Thoracic aorta (tissue), 2 donors: ENCODE measurements around the gene GMDS. TPM values are rescaled to one million over a fixed set of nuclear protein-coding genes. Genes with fewer than 3 reads are reported as not detected.

Experiments used
- ATAC-seq: fragments of 150-250 bp; one replicate; pipeline ENCODE4 v1.8.0; 2017; ENCODE audit warnings: low read depth; ENCODE audit not compliant: insufficient number of reproducible peaks, low FRiP score
- DNase-seq: peaks from one replicate; pipeline ENCODE4 v3.0.0-alpha.2; 2020; ENCODE audit warnings: low spot score
- H3K27ac ChIP-seq, 2 donors: fragments of 200-600 bp; sonication (generic); 1 replicate in 1 of 2; 2 replicates in 1 of 2; pipeline ENCODE4 v1.5.1; 2016; ENCODE audit warnings: mild to moderate bottlenecking in 2 of 2, moderate library complexity in 2 of 2
- H3K27me3 ChIP-seq: fragments of 200-600 bp; sonication (generic); replicated peaks from 2 replicates; pipeline ENCODE4 v1.6.0; 2016; ENCODE audit warnings: mild to moderate bottlenecking; ENCODE audit not compliant: insufficient read depth
- H3K36me3 ChIP-seq: fragments of 200-600 bp; sonication (generic); one replicate; pipeline ENCODE4 v1.5.1; 2016
- H3K4me1 ChIP-seq, 2 donors: fragments of 200-600 bp; sonication (generic); 1 replicate in 1 of 2; 2 replicates in 1 of 2; pipeline versions ENCODE4 v1.5.1 to v1.6.0; 2016; ENCODE audit warnings: low read depth in 2 of 2, mild to moderate bottlenecking in 1 of 2; ENCODE audit not compliant: control insufficient read depth in 1 of 2
- H3K4me3 ChIP-seq: fragments of 200-600 bp; sonication (generic); 2 replicates; pipeline ENCODE4 v1.5.1; 2016; ENCODE audit warnings: mild to moderate bottlenecking
- H3K9me3 ChIP-seq: fragments of 200-600 bp; sonication (generic); 2 replicates; pipeline ENCODE4 v1.5.1; 2016
- total RNA-seq, 2 donors: library from RNA; depleted of rRNA; stranded (reverse); fragments of >200 nt; gene quantifications; one replicate each; pipeline versions ENCODE4 v1.1.0 to v1.2.3, GENCODE V29; 2016
- TF ChIP-seq, protein P1 (sequence below): fragments of 200-600 bp; sonication (generic); IDR thresholded peaks from one replicate; pipeline ENCODE4 v1.5.1; 2019; ENCODE audit warnings: antibody characterized with exemption

GMDS gene
- total RNA-seq, 2 donors from 2014 or later, result 87.8 to 87.9 TPM

DNA sequence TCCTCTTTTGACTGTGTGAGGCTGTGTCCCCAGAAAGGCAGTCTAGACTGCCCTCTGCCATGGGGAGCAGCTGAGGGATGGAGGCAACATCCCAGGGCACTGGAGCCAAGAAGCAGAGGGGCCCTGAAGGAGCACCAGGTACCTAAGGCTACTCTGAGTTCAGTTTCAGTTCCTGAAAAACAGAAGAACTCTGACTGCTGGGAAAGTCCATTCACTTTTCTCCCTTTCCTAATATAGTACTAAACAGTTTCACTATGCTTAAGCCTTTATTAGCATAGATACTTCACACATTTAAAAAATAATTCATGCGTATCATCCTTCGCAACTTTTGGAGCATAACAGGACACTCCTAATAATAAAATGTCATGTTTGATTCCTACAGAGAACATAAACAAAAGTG lies 505.7 kb downstream of the GMDS start:
- DNase-seq, result no peak

DNA sequence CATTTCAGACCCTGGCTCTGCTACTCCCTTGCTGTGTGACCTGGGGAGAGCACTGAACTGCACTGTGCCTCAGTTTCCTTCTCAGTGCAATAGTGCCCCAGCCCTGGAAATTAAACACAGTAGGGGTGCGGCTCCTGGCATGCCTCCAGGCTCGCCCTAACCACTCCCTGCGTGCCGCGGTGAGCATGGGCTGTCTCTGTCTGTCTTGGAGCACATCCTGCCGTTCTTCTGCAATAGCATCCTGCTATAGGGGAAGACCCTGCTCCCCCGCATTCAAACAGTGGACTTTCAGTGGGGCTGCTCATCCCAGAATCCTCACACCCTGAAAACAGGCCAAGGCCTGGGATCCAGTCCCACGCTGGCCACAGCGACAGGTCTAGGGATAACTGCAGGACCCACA lies 506.2 kb downstream of the GMDS start:
- Histone ChIP-seq H3K27ac (no peak overlapping the region), H3K9me3 (no peaks in the 10 kb centered on the region), H3K36me3 (no peaks in the 10 kb centered on the region), H3K4me1 (peaks cover 0 to under 1% of the 10 kb centered on the region in 2 donors), H3K4me3 (no peak overlapping the region), H3K27me3 (no peaks in the 10 kb centered on the region)
- TF ChIP-seq, protein P1, sequence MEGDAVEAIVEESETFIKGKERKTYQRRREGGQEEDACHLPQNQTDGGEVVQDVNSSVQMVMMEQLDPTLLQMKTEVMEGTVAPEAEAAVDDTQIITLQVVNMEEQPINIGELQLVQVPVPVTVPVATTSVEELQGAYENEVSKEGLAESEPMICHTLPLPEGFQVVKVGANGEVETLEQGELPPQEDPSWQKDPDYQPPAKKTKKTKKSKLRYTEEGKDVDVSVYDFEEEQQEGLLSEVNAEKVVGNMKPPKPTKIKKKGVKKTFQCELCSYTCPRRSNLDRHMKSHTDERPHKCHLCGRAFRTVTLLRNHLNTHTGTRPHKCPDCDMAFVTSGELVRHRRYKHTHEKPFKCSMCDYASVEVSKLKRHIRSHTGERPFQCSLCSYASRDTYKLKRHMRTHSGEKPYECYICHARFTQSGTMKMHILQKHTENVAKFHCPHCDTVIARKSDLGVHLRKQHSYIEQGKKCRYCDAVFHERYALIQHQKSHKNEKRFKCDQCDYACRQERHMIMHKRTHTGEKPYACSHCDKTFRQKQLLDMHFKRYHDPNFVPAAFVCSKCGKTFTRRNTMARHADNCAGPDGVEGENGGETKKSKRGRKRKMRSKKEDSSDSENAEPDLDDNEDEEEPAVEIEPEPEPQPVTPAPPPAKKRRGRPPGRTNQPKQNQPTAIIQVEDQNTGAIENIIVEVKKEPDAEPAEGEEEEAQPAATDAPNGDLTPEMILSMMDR, result no peak
- DNase-seq, result no peak
- ATAC-seq, result no peak

More for the DNA sequence above, 505.7 kb downstream of the GMDS start:
- Histone ChIP-seq H3K4me1 (peaks cover 0 to 5% of the 10 kb centered on the region in 2 donors), H3K27ac (no peak overlapping the region), H3K4me3 (no peak overlapping the region), H3K9me3 (no peaks in the 10 kb centered on the region), H3K27me3 (no peaks in the 10 kb centered on the region), H3K36me3 (no peaks in the 10 kb centered on the region)
- TF ChIP-seq, protein P1, result no peak
- no peak for ATAC-seq

DNA sequence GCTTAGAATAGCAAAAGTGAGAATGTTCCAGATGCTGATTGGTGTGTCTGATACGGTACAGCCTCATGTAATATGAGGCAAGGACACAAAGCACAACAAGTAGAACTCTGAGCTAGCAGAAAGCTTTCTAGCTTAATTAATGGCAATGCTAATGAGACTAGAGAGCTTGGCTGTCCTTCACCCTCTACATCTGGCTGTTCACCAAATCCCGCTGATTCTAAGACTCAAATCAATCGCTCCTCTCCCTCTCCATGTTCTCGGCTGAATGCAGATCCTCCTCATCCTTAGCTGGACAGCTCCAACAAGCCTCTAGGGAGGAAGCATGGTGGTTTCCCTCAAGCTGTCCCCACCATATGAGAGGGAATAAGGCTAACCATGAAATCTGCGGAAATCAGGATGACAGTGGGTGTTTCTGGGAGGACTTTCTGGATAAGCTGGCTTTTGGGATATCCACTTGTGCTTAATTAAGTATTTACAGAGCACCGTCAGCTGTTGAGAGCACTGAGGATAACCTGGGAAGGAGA lies 506.8 kb downstream of the GMDS start:
- Histone ChIP-seq H3K9me3 (no peaks in the 10 kb centered on the region), H3K4me3 (no peak overlapping the region), H3K27me3 (no peaks in the 10 kb centered on the region), H3K36me3 (no peaks in the 10 kb centered on the region), H3K27ac (no peak overlapping the region), H3K4me1 (no peaks in the 10 kb centered on the region)
- TF ChIP-seq, protein P1, result no peak
- no peak for DNase-seq
- ATAC-seq, result no peak

DNA sequence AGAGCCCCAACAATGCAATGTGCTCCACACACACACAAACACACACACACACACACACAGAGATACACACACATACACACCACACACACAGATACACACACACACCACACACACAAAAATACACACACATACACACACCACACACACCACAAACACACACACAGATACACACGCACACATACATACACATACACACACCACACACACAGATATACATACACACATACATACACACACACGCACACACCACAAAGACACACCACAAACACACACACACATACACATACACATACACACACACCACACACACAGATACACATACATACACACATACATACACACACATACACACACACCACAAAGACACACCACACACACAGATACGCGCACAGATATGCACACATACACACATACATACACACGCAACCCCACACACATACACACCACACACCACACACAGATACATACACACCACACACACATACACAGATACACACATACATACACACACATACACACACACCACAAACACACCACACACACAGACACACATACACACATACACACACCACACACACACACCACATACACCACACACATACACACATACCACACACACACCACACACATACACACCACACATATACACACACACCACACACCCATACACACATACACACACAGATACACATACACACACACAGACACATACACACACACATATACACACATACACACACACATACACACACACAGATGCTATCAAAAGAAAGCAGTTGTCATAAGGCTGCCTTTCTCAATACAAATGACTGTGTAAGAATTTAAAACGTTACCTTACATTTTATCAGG lies 507.7 kb downstream of the GMDS start:
- Histone ChIP-seq H3K27me3 (no peaks in the 10 kb centered on the region), H3K4me1 (no peaks in the 10 kb centered on the region), H3K9me3 (no peaks in the 10 kb centered on the region), H3K4me3 (no peak overlapping the region), H3K36me3 (no peaks in the 10 kb centered on the region), H3K27ac (no peak overlapping the region)
- ATAC-seq (no peak), DNase-seq (no peak)
- TF ChIP-seq, protein P1, result no peak

DNA sequence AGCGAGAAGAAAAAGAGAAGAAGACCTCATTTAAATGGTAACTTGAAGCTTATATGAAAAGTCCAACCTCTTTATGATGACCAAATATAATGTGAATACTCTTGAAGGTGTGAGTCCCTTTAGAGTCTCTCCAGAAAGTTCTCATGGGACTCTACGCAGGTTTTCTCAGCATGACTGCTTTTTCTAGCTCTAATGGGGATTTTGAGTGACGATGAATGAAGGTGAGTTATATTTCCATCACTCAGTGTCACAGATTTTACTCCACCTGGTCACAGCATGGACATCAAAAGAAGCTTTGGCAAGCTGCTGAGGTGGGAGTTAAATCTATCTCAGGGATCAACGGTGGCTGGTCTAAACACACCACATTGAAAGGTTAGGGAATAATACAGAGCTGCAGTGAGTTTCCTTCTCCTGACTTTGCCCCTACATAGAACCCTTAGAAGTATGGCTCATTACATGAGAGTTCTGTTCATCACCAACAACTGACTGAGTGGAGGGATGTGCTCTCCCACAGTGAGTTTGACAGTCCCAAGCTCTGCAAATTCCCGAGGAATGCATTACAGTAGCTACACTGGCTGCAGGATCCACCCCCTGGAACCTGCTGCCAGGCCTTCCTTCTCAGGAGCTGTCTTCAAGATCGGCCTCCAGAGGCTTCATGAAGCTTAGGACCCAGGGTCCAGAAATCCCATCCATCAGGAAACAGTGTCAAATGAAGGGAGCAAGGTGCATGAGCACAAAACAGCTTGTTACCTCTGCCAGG lies 508.9 kb downstream of the GMDS start:
- no peak overlapping the region for H3K27ac ChIP-seq
- no peaks in the 10 kb centered on the region for H3K4me1 ChIP-seq
- H3K27me3 ChIP-seq, result no peaks in the 10 kb centered on the region
- no peak overlapping the region for H3K4me3 ChIP-seq
- TF ChIP-seq, protein P1, result no peak
- no peaks in the 10 kb centered on the region for H3K9me3 ChIP-seq
- ATAC-seq (no peak), DNase-seq (no peak)
- no peaks in the 10 kb centered on the region for H3K36me3 ChIP-seq
